ENCODE measurements around the gene DPH1. TPM values are rescaled to one million over a fixed set of nuclear protein-coding genes. Genes with fewer than 3 reads are reported as not detected.

The DPH1 gene
- total and polyA plus RNA-seq, 4 donors: 9.8 to 24.6 (median 19.4) TPM

GRCh38 chr17:2043785-2044184 is 13.8 kb downstream of the DPH1 start:
- 93% methylated on average over 6 of the region's 6 CpGs for WGBS
- TF ChIP-seq GABPA (IDR thresholded peaks at IDR 0.05 in 1 of 2, conservative IDR thresholded peaks at IDR 0.05 in 1 of 2): no peak
- no peak for TF ChIP-seq CTCF (IDR thresholded peaks at IDR 0.05; ENCODE audit: low read depth, low read length, missing input control)
- no peak for TF ChIP-seq JUND (IDR thresholded peaks at IDR 0.05)
- TF ChIP-seq RXRA (IDR thresholded peaks at IDR 0.05): no peak
- no peak for TF ChIP-seq ZBTB33 (IDR thresholded peaks at IDR 0.05)
- TF ChIP-seq SP1 (IDR thresholded peaks at IDR 0.05): no peak
- TF ChIP-seq MAX (IDR thresholded peaks at IDR 0.05): no peak
- no peak for TF ChIP-seq EGR1 (IDR thresholded peaks at IDR 0.05; ENCODE audit: low read depth in 2 of 2)
- no peak for TF ChIP-seq RAD21 (IDR thresholded peaks at IDR 0.05)
- TF ChIP-seq FOXA1 (IDR thresholded peaks at IDR 0.05): no peak
- TF ChIP-seq NR2F2 (IDR thresholded peaks at IDR 0.05): no peak
- no peak for TF ChIP-seq TAF1 (conservative IDR thresholded peaks at IDR 0.05)
- no peak for TF ChIP-seq HNF4G (IDR thresholded peaks at IDR 0.05)
- no peak for TF ChIP-seq REST (IDR thresholded peaks at IDR 0.05)
- TF ChIP-seq ATF3 (IDR thresholded peaks at IDR 0.05): no peak
- TF ChIP-seq FOXA2 (IDR thresholded peaks at IDR 0.05): no peak
- no peak for TF ChIP-seq HNF4A (conservative IDR thresholded peaks at IDR 0.05)
- Histone ChIP-seq H3K9me3 (ENCODE audit: control insufficient read depth in 4 of 4, low read length in 3 of 4) (no peaks in the 10 kb centered on the region), H3K4me1 (ENCODE audit: control insufficient read depth in 4 of 4, insufficient read depth in 4 of 4, low read length in 3 of 4) (peaks cover 5 to 20% (median 12%) of the 10 kb centered on the region in 4 donors), H3K27me3 (ENCODE audit: control insufficient read depth in 4 of 4, insufficient read depth in 4 of 4, low read length in 3 of 4) (no peaks in the 10 kb centered on the region), H3K27ac (ENCODE audit: low read depth in 1 of 2, low read length in 2 of 2) (no peak overlapping the region), H3K4me3 (ENCODE audit: low read depth in 1 of 3, low read length in 3 of 3) (no peak overlapping the region), H3K9ac (ENCODE audit: low read depth in 1 of 2, low read length in 2 of 2) (no peak overlapping the region), H3K36me3 (ENCODE audit: control insufficient read depth in 4 of 4, insufficient read depth in 3 of 4, low read depth in 1 of 4, low read length in 3 of 4) (peaks cover 0 to 4% (median 1%) of the 10 kb centered on the region in 4 donors)
- no peak for DNase-seq (ENCODE audit: low spot score)

Data from liver (tissue), 9 donors.